H9 (cell line): ENCODE data around the gene RIOX2. TPM values are rescaled to one million over a fixed set of nuclear protein-coding genes. Genes with fewer than 3 reads are reported as not detected.

Experiments
- DNase-seq: peaks from one replicate; pipeline ENCODE4 v3.0.0-alpha.2; 2017
- H2AFZ ChIP-seq: one replicate; pipeline ENCODE4 v1.6.1; 2013; ENCODE audit warnings: mild to moderate bottlenecking, low read length, control low read depth, moderate library complexity
- H2AK5ac ChIP-seq: 2 replicates; pipeline ENCODE4 v1.6.1; 2013; ENCODE audit warnings: low read length, control low read depth, mixed read lengths; ENCODE audit not compliant: insufficient read length
- H2BK120ac ChIP-seq: one replicate; pipeline ENCODE4 v1.6.1; 2013; ENCODE audit warnings: low read depth, mild to moderate bottlenecking, low read length, control low read depth, inconsistent platforms; ENCODE audit not compliant: poor library complexity, severe bottlenecking
- H2BK12ac ChIP-seq: 2 replicates; pipeline ENCODE4 v1.6.1; 2013; ENCODE audit warnings: low read length, control low read depth, mixed read lengths, low read depth; ENCODE audit not compliant: insufficient read length
- H2BK15ac ChIP-seq: 2 replicates; pipeline ENCODE4 v1.6.1; 2013; ENCODE audit warnings: low read depth, low read length, control low read depth
- H2BK20ac ChIP-seq: one replicate; pipeline ENCODE4 v1.6.1; 2013; ENCODE audit warnings: low read depth, mild to moderate bottlenecking, low read length, control low read depth, inconsistent platforms; ENCODE audit not compliant: poor library complexity, severe bottlenecking
- H2BK5ac ChIP-seq: 2 replicates; pipeline ENCODE4 v1.6.1; 2013; ENCODE audit warnings: low read length, control low read depth, mixed read lengths; ENCODE audit not compliant: insufficient read length
- H3K14ac ChIP-seq: 2 replicates; pipeline ENCODE4 v1.6.1; 2013; ENCODE audit warnings: low read length, control low read depth; ENCODE audit not compliant: insufficient read depth
- H3K18ac ChIP-seq: 2 replicates; pipeline ENCODE4 v1.6.1; 2013; ENCODE audit warnings: low read depth, mild to moderate bottlenecking, mixed read lengths, low read length, control low read depth; ENCODE audit not compliant: insufficient read length
- H3K23ac ChIP-seq: 2 replicates; pipeline ENCODE4 v1.6.1; 2013; ENCODE audit warnings: low read length, control low read depth, mixed read lengths, low read depth; ENCODE audit not compliant: insufficient read length
- H3K23me2 ChIP-seq: 2 replicates; pipeline ENCODE4 v1.6.1; 2013; ENCODE audit warnings: low read depth, mild to moderate bottlenecking, mixed read lengths, low read length, control low read depth; ENCODE audit not compliant: insufficient read length, poor library complexity, severe bottlenecking
- H3K27ac ChIP-seq: 2 replicates; pipeline ENCODE4 v1.5.1; 2013; ENCODE audit warnings: low read length, control low read depth, mixed read lengths, low read depth; ENCODE audit not compliant: insufficient read length
- H3K27me3 ChIP-seq: 2 replicates; pipeline ENCODE4 v1.6.1; 2013; ENCODE audit warnings: low read length, control low read depth, inconsistent platforms; ENCODE audit not compliant: insufficient read depth
- H3K4ac ChIP-seq: 2 replicates; pipeline ENCODE4 v1.6.1; 2013; ENCODE audit warnings: low read depth, mild to moderate bottlenecking, control low read depth, inconsistent platforms, low read length, moderate library complexity
- H3K4me1 ChIP-seq: 2 replicates; pipeline ENCODE4 v1.6.1; 2013; ENCODE audit warnings: low read length, control low read depth, inconsistent platforms; ENCODE audit not compliant: insufficient read depth
- H3K4me2 ChIP-seq: 2 replicates; pipeline ENCODE4 v1.6.1; 2013; ENCODE audit warnings: low read length, control low read depth, mixed read lengths; ENCODE audit not compliant: insufficient read length, insufficient read depth
- H3K56ac ChIP-seq: 2 replicates; pipeline ENCODE4 v1.6.1; 2013; ENCODE audit warnings: low read depth, mild to moderate bottlenecking, mixed read lengths, low read length, control low read depth; ENCODE audit not compliant: insufficient read length
- H3K79me1 ChIP-seq: 2 replicates; pipeline ENCODE4 v1.6.1; 2013; ENCODE audit warnings: low read depth, mild to moderate bottlenecking, moderate library complexity, low read length, control low read depth, inconsistent platforms; ENCODE audit not compliant: insufficient read depth, poor library complexity, severe bottlenecking
- H3K79me2 ChIP-seq: 2 replicates; pipeline ENCODE4 v1.6.1; 2013; ENCODE audit warnings: low read length, control low read depth, inconsistent platforms; ENCODE audit not compliant: insufficient read depth
- H3K9ac ChIP-seq: 2 replicates; pipeline ENCODE4 v1.6.1; 2013; ENCODE audit warnings: low read length, control low read depth, mixed read lengths; ENCODE audit not compliant: insufficient read length; ENCODE audit errors: extremely low read depth
- H3K9me3 ChIP-seq: one replicate; pipeline ENCODE4 v1.6.1; 2013; ENCODE audit warnings: low read depth, low read length, inconsistent platforms; ENCODE audit not compliant: control insufficient read depth
- H3T11ph ChIP-seq: one replicate; pipeline ENCODE4 v1.6.1; 2013; ENCODE audit warnings: mild to moderate bottlenecking, low read length, control low read depth, inconsistent platforms
- H4K20me1 ChIP-seq: one replicate; pipeline ENCODE4 v1.6.1; 2013; ENCODE audit not compliant: control insufficient read depth, insufficient read length, insufficient read depth
- H4K5ac ChIP-seq: 2 replicates; pipeline ENCODE4 v1.6.1; 2013; ENCODE audit warnings: low read depth, mild to moderate bottlenecking, mixed read lengths, low read length, control low read depth; ENCODE audit not compliant: insufficient read length
- H4K8ac ChIP-seq: replicated peaks from 2 replicates; pipeline ENCODE4 v1.6.1; 2013; ENCODE audit warnings: low read length, control low read depth, mixed read lengths, low read depth; ENCODE audit not compliant: insufficient read length
- H4K91ac ChIP-seq: 2 replicates; pipeline ENCODE4 v1.6.1; 2013; ENCODE audit warnings: low read depth, mild to moderate bottlenecking, moderate library complexity, mixed read lengths, low read length, control low read depth; ENCODE audit not compliant: insufficient read length
- H3K27ac Mint-ChIP-seq, 3 experiments: 2 replicates in 2 of 3; 3 replicates in 1 of 3; pipeline ENCODE4 v1.8.0; 2020 to 2021; ENCODE audit warnings: mixed read lengths in 3 of 3, mild to moderate bottlenecking in 1 of 3, moderate library complexity in 1 of 3
- H3K27me3 Mint-ChIP-seq: 2 replicates; pipeline ENCODE4 v1.8.0; 2021; ENCODE audit warnings: low read depth, mild to moderate bottlenecking, moderate library complexity, mixed read lengths
- H3K36me3 Mint-ChIP-seq, 3 experiments: 2 replicates in 2 of 3; 3 replicates in 1 of 3; pipeline ENCODE4 v1.8.0; 2020 to 2021; ENCODE audit warnings: low read depth in 3 of 3, mixed read lengths in 3 of 3; ENCODE audit not compliant: insufficient read depth in 1 of 3
- H3K4me1 Mint-ChIP-seq, 2 experiments: 2 replicates each; pipeline ENCODE4 v1.8.0; 2020; ENCODE audit warnings: mixed read lengths in 2 of 2
- H3K4me3 Mint-ChIP-seq, 2 experiments: 2 replicates in 1 of 2; 3 replicates in 1 of 2; pipeline ENCODE4 v1.8.0; 2020 to 2021; ENCODE audit warnings: mild to moderate bottlenecking in 2 of 2, mixed read lengths in 2 of 2, moderate library complexity in 1 of 2
- H3K9me3 Mint-ChIP-seq, 2 experiments: 2 replicates in 1 of 2; 3 replicates in 1 of 2; pipeline ENCODE4 v1.8.0; 2020; ENCODE audit warnings: mild to moderate bottlenecking in 2 of 2, mixed read lengths in 2 of 2, moderate library complexity in 1 of 2
- WGBS: extraction: QIAGEN DNeasy Blood & Tissue Kit; methylation state at CpG from one replicate; pipeline ENCODE4 v1.1.7; 2013; ENCODE audit warnings: missing lambda C conversion rate, low lambda C conversion rate, mixed read lengths; ENCODE audit not compliant: insufficient read length; ENCODE audit errors: extremely low coverage; 5-methylcytosine and 5-hydroxymethylcytosine counted together
- total RNA-seq: library from RNA; stranded (reverse); gene quantifications from 2 replicates; pipeline ENCODE4 v1.2.1, GENCODE V29; 2021
- TF ChIP-seq, protein P1 (sequence below): fragments of 200-600 bp; sonication (generic); conservative IDR thresholded peaks from 3 replicates; pipeline ENCODE4 v1.8.0; 2021; ENCODE audit warnings: antibody characterized with exemption, mild to moderate bottlenecking

Gene RIOX2
- total RNA-seq, 1 experiment from 2014 or later: 15.5 TPM

DNA sequence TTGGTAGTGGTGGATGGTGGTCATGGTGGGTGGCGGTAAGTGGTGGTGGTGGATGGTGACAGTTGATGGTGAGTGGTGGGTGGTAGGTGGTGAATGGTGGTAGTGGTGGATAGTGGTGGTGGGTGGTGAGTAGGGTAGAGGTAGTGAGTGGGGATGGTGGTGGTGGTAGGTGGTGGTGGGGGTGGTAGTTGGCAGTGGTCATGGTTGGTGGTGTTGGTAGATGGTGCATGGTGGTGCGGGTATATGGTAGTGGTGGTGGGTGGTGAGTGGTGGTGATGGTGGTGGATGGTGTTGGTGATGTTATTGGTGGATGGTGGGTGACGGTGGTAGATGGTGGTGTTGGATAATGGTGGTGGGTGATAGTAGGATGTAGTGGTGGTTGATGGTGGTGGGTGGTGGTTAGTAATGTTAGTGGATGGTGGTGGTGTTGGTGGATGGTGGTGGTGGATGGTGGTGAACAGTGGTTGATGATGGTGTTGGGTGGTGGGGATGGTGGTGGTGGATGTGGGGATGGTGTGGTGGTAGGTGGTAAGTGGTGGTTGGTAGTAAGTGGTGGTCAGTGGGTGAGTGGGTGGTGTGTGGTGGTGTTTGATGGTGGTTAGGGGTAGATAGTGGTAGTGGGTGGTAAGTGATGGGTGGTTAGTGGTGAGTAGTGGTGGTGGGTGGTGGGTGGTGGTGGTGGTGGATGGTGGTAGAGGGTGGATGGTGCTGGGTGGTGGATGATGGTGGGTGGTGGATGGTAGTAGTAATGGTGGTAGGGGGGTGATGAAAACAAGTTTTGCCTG is 16.7 kb upstream of the RIOX2 start:
- no peaks in the 10 kb centered on the region for H3K27me3 Mint-ChIP-seq
- Histone ChIP-seq H3K23ac (no peak overlapping the region), H2BK12ac (no peak overlapping the region), H2BK120ac (no peak overlapping the region), H3K27ac (no peak overlapping the region), H3T11ph (no peak overlapping the region), H2BK15ac (no peak overlapping the region), H3K4me1 (peaks cover 4% of the 10 kb centered on the region; the same call in 1 of the 2 replicates), H2AK5ac (no peak overlapping the region), H2BK20ac (no peak overlapping the region), H3K79me2 (no peaks in the 10 kb centered on the region), H4K91ac (no peak overlapping the region), H4K8ac (peak overlapping the region; percentile 37), H3K14ac (no peak overlapping the region), H2BK5ac (no peak overlapping the region), H3K9me3 (no peaks in the 10 kb centered on the region), H3K27me3 (no peaks in the 10 kb centered on the region), H3K4me2 (no peak overlapping the region), H3K79me1 (no peaks in the 10 kb centered on the region), H2AFZ (no peak overlapping the region), H3K56ac (no peak overlapping the region), H3K23me2 (peaks cover 5% of the 10 kb centered on the region), H3K4ac (no peak overlapping the region), H4K20me1 (no peaks in the 10 kb centered on the region), H3K9ac (no peak overlapping the region), H3K18ac (no peak overlapping the region), H4K5ac (no peak overlapping the region)
- peak overlapping the region in 1 of 2 experiments; percentile 29; a peak in 1 of 5 replicates for H3K4me3 Mint-ChIP-seq
- WGBS: 100% methylated on average over 1 of the region's 3 CpGs
- H3K4me1 Mint-ChIP-seq: peaks cover 21 to 24% of the 10 kb centered on the region in 2 experiments
- H3K36me3 Mint-ChIP-seq: peaks cover 0 to 8% (median 1%) of the 10 kb centered on the region in 3 experiments; a peak in 3 of 7 replicates
- DNase-seq: no peak
- TF ChIP-seq, protein P1, sequence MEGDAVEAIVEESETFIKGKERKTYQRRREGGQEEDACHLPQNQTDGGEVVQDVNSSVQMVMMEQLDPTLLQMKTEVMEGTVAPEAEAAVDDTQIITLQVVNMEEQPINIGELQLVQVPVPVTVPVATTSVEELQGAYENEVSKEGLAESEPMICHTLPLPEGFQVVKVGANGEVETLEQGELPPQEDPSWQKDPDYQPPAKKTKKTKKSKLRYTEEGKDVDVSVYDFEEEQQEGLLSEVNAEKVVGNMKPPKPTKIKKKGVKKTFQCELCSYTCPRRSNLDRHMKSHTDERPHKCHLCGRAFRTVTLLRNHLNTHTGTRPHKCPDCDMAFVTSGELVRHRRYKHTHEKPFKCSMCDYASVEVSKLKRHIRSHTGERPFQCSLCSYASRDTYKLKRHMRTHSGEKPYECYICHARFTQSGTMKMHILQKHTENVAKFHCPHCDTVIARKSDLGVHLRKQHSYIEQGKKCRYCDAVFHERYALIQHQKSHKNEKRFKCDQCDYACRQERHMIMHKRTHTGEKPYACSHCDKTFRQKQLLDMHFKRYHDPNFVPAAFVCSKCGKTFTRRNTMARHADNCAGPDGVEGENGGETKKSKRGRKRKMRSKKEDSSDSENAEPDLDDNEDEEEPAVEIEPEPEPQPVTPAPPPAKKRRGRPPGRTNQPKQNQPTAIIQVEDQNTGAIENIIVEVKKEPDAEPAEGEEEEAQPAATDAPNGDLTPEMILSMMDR: no peak
- H3K27ac Mint-ChIP-seq: no peak overlapping the region
- H3K9me3 Mint-ChIP-seq: peaks cover 0 to 7% of the 10 kb centered on the region in 2 experiments; a peak in 3 of 5 replicates
